Measurements from ENCODE around the gene UNKL.
"Not testable (repeated sequence)": the region's sequence is repeated elsewhere in the genome, so short reads cannot be mapped to it uniquely, and the experiment has no call there.

Gene UNKL

GRCh38 chr16:1445518-1446203 lies 31.2 kb upstream of the UNKL start:
- no peak for DNase-seq (ENCODE audit: low read depth in 2 of 2)

- DNase-seq (ENCODE audit: low read depth in 2 of 2), result no peak
These were observed 30.4 kb upstream of the UNKL start for GRCh38 chr16:1444730-1445517.

GRCh38 chr16:1443980-1444729 lies 29.7 kb upstream of the UNKL start, which contains the start of gene CCDC154:
CCDC154 (minus strand) TSS chr16:1444556; CDS start chr16:1444322, 234 bp downstream.
- no peak for DNase-seq (ENCODE audit: low read depth in 2 of 2)

DNA sequence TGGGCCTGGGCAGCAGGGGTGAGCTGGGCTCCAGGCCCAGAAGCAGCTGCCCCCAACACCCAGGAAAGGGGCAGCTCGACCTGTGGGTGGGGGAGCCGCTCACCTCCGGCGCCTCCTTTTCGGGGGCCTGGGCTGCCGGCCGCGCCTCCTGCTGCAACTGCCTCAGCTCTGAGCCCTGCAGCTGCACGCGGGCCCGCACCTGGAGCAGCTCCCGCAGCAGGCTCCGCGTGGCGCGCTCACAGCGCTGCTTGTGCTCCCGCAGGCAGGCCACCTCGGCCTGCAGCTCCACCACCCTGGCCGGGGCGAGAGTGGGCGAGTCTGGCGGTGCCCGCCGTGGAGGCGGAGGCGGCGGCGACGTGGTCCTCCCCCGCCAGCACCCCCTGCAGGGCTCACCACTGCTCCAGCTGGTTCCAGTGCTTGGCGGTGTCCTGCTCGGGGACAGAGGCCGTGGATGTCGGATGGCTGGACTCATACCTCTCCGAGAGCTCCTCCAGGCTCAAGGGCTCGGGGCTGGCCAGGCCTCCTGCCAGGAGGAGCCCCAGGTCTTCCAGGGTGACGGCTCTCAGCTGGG lies 29.0 kb upstream of the UNKL start:
- DNase-seq (ENCODE audit: low read depth in 2 of 2), result no peak

GRCh38 chr16:1442697-1443096 lies 28.2 kb upstream of the UNKL start:
- no peak for DNase-seq (ENCODE audit: low read depth in 2 of 2)

DNA sequence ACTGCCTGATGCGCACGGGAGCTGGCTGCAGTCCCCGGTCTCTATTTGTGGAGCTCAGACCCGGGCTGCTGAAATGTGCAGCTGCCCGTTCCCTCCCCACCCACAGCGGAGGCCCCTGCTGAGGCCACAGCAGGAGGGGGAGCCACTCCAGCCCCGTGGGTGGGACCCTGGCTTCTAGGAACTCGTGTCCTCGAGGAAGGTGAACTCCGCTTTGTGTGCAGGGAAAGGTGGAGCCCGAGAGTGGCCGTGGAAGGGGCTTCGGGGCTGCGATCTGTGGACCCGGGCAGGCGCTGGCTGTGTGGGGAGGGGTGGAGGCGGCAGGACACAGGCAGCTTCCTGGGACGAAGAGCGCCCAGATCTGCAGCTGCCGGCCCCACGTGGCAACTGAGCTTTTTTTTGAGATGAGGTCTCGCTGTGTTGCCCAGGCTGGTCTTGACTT lies 26.9 kb upstream of the UNKL start:
- DNase-seq (ENCODE audit: low read depth in 2 of 2), result no peak

GRCh38 chr16:1439699-1440074 lies 25.2 kb upstream of the UNKL start:
- DNase-seq (ENCODE audit: low read depth in 2 of 2), result not testable (repeated sequence)

DNA sequence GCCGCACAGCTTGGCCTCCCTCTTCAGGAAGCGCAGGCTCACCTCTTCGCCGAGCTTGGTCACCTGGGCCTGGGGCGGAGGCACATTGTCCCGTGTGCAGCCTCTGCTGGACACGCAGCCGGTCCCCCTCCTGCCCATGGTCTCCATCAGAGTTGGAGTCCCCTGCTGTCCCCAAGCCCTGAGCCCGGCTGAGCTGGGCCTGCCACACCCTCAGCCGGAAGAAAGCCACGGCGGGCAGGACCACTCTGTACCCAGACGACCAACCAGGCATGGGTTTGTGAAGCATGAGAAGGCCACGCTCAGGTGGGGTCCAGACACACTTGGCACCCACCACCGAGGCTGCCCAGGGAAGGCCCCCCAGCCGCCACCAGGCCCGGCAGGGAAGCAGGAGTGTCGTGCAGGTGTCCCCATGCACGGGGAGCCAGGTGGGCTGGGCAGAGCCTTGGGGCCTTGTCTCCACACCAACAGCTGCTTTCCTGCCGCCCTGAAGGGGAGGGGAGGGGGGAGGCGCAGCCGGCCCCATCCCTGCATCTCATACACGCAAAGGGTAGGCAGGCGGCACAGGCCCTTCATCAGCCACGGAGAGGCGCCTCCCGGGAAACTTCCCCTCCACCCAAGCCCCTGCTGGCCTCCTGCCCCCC lies 24.7 kb upstream of the UNKL start:
- DNase-seq (ENCODE audit: low read depth in 2 of 2), result no peak

DNA sequence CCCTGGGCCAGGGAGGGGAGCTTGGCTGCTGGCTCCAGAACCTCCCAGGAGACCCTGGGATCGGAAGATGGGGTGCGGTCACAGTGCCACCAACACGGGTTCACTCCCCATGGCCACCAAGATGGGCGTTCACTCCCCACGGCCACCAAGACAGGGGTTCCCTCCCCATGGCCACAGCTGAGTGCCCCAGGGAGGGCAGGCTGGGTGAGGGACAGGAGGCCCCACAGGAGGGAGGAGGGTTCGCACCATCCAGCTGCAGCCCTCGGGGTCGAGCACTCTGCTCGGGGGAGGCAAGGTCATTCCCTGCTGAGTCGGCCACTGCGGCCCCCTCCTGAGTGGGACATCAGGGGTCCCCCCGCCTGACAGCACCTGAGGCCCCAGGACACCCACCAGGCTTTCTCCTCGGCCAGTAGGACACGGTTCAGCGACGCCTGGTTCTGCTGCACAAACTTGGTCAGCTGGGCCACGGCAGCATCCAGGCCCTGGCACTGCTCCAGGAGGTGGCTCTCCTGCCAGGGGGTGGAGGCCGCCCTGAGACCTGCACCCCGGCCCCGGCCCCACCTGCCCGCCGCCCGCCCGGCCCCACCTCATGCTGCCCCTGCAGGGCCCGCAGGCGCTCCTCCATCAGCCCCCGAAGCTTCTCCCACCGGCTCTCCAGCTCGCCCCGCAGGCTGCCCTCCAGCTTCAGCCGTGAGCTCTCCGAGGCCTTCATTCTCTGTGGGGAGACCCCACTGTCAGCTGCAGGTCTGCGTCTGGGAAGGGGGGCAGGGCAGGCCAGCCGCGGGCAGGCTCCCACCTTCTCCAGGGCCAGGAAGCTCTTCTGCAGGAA lies 23.9 kb upstream of the UNKL start:
- DNase-seq (ENCODE audit: low read depth in 2 of 2), result no peak

GRCh38 chr16:1437606-1438005 lies 23.1 kb upstream of the UNKL start:
- DNase-seq (ENCODE audit: low read depth in 2 of 2), result no peak

GRCh38 chr16:1436731-1437355 lies 22.3 kb upstream of the UNKL start:
- DNase-seq (ENCODE audit: low read depth in 2 of 2), result no peak

- no peak for DNase-seq (ENCODE audit: low read depth in 2 of 2)
These were observed 21.6 kb upstream of the UNKL start for GRCh38 chr16:1435921-1436697.

DNA sequence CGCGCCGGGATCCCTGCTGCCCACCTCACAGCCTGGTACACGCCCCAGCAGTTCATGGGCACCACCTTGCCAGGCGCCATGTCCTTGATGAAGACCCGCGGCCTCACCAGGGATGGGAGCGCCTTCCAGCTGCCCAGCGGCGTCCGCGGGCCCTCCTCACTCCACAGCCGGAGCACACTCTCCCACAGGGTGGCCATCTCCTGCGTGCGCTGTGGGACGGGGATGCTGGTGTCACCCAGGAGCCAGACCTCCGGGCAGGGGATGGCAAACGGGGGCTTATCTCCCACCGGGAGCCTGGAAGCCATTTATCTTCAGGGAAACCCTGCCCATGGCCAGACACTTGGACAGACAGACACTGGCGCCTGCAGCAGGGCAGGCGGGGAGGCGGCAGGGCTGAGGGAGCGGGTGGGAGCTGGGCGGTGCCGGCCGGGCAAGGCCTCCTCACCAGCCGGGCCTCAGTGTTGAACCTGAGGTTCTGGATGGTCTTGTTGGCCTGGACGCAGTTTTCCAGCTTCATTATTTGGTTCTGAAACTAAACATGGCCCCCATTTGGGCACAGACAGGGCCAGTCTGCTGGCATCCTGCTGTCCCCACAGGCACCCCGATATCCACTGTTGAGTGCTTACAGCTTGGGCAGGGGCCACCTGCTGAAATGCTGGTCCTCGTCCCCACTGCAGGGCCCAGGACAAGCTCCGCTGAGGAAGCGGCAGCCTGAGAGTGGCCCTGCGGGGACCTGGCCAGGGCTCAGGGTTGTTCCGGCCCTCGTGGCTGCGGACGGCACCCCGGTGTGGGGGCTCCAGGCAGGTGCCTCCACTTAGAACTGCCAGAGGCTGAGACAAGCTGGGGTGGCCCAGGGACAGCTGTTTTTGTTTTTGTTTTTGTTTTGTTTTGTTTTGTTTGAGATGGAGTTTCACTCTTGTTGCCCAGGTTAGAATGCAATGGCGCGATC lies 20.4 kb upstream of the UNKL start:
- DNase-seq (ENCODE audit: low read depth in 2 of 2), result no peak

DNA sequence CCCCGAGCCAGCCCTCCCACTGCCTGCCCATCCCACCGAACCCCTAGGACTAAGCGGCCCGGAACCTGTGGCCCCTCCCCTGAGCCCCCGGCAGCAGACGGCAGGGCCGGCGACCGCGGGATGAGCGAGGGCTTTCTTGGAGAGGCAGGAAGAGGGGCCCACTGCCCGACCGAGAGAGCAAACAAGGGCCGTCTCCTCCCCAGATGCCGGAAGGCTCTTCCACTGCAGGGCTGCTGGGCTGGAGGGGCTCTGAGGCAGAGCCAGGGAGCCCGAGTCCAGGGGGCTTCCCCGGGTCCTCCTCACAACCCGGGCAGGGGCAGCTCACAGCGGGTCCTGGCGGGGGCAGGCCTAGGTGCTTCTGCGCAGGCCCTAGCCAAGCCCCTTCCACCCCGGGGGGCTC lies 19.3 kb upstream of the UNKL start:
- no peak for DNase-seq (ENCODE audit: low read depth in 2 of 2)

DNA sequence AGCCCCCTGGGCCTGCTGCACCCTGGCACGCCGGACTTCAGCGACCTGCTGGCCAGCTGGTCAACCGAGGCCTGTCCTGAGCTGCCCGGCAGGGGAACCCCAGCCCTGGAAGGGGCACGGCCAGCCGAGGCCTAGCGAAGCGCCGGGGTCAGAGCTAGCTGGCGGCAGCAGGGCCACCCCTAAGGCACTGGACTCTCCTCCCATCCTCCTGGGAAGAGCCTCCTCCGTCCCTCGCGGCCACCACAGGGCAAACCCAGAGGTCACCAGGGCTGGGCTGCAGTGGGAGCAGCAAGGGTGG lies 18.7 kb upstream of the UNKL start:
- DNase-seq (ENCODE audit: low read depth in 2 of 2), result no peak

GRCh38 chr16:1432388-1433262 lies 18.1 kb upstream of the UNKL start:
- no peak for DNase-seq (ENCODE audit: low read depth in 2 of 2)

GRCh38 chr16:1431497-1432270 lies 17.2 kb upstream of the UNKL start:
- DNase-seq (ENCODE audit: low read depth in 2 of 2), result no peak

All from activated CD8-positive, alpha-beta memory T cell treated with anti-CD3 and anti-CD28 coated beads for 4 hours (primary cell).